ENCODE data around the gene OR51D1.

The OR51D1 gene, protein sequence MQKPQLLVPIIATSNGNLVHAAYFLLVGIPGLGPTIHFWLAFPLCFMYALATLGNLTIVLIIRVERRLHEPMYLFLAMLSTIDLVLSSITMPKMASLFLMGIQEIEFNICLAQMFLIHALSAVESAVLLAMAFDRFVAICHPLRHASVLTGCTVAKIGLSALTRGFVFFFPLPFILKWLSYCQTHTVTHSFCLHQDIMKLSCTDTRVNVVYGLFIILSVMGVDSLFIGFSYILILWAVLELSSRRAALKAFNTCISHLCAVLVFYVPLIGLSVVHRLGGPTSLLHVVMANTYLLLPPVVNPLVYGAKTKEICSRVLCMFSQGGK

DNA sequence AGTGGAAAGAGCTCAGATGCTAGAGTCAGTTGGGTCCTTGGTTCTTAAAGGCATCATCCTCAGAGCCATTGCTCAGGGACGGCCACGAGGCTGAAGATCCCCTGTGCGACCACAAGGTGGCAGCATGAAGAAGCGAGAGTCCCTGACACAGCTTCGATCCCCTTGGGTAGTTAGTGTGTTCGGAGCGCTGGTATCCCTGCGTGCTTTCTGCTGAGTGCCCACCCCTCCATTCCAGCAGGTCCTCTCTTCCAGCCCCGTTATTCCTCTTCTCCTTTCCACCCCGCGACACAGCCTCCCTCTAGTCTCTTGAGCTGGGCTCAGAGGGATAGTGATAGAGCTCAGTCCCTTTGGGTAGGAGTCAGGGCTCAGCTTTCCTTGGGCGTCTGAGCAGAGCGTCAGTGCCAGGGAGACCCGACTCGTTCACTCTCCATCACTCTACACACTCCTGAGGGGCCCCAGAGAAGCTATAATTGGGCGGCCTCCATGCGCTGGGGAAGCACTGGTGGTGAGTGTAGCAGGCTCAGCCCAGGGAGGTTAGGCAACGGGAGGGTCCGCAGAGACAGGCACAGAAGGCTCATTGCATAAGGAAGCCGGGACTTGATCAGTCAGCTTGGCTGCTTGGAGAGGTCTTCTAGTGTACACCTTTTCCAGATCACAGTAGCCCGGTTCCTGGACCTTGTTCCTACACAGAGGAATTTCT lies at the start of gene OR51D1:
Gene OR51D1, plus strand, starts transcription at position 516 of the 700 bp plus-strand sequence. CDS start 2,314 bp downstream, outside the sequence.
- DNase-seq (ENCODE audit: low read depth in 2 of 2), result peak; percentile 34 to 50

DNA sequence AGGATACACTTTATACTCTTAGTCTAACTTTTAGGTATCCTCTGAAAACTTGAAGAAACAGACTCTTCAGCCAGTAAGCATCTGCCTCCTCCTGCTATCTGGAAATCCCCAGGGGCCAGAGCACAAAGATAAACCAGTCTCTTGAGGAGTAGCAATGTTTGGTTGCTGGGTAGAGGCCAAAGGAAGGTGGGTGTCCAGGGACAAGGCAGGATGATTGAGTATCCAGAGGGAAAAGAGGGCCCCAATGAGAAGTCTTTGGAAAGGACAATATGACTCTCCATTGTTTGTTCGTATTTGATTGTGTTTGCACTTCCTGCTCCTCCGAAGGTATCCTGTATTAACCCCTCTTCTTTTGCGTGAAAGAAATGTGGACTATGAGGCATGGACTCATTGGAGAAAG lies 48.3 kb upstream of the OR51D1 start:
- DNase-seq (ENCODE audit: low read depth in 2 of 2), result no peak

DNA sequence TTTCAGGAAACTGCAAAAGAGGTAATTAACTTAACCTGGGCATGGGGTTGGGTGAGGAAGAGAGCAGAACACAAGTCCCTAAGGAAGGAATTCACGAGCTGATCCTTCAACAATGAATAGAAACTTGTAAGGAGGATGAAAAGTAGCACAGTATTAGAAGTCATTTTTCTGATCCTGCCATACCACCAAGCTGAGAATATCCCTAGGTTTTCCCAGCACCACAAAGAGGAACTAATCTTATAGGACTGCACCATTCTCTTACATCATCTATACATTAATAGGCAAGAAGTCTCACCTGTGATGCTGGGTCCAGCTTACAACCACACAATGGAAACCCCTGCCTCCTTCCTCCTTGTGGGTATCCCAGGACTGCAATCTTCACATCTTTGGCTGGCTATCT lies 43.5 kb upstream of the OR51D1 start, which contains the start of gene OR52I1:
Gene OR52I1, plus strand, starts transcription at position 301 of the 400 bp plus-strand sequence. Its CDS starts 0 bp downstream, at position 301.
- DNase-seq (ENCODE audit: low read depth in 2 of 2), result no peak

DNA sequence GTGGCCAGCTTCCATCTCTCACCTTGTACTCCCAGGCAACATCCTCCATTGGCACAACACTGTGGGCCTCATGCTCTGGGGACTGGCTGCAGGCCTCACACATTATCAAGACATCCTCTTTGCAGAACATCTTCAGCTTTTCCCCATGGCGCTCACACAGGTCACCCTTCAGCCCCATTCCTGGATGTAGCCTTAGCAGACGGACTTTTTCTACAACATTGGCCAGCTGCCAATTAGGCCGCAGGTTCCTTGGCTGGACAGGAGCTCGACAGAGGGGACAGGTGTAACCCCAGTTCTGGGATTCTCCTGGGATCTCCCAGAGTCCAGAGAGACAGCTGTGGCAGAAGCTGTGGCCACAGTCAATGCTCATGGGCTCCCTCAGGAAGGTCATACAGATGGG lies 32.2 kb upstream of the OR51D1 start:
- no peak for DNase-seq (ENCODE audit: low read depth in 2 of 2)

DNA sequence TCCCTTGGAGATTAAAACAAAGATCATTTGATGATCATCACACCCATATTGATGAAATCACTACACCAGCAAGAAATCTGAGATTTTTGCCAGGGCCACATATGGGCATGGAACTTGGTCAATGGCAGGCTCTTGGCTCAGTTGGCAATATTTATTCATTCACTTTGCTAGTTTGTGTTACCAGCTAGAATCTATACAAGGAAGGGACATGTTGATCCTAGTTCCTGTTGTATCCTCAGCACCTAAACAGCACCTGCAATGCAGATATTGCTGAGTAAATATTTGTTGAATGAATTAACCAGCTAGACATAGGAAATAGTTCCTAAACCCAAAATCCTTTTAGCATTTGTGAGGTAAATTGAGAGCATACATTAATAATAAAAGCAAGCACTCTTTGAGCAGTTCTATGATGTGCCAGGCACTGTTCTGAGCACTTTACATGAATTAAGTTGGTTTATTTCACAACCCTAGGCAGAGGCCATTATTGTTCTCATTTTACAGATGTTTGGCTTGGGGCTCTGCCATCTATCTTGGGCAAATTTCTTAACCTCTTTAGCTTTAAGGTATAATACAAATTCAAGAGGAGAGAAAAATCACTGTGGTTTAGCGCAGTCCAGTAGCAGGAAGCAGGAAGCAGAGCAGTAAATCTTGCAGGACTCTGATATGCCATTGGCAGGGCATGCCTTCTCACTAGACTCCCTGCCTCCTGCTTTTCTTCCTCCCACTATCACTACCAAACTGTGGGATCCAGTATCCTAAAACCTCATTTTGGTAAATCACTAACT lies 30.9 kb upstream of the OR51D1 start:
- no peak for DNase-seq (ENCODE audit: low read depth in 2 of 2)

DNA sequence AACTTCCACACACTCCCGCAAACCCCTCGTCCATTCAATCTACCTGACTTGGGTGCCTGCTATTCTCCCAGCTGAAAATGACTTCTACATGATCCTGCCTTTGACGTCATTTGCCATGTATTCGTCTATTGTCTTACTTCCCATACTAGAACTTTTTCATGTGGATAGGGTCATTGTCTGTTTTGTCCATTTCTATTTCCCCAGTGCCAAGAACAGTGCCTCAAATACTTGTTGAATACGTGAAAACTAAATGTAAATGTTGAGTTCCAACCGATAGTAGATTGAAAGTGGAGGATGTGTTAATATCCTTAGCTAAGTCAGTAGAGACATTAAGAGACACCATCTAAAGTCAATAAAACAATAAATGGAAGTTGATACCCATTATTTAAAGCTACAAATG lies 30.2 kb upstream of the OR51D1 start:
- no peak for DNase-seq (ENCODE audit: low read depth in 2 of 2)

DNA sequence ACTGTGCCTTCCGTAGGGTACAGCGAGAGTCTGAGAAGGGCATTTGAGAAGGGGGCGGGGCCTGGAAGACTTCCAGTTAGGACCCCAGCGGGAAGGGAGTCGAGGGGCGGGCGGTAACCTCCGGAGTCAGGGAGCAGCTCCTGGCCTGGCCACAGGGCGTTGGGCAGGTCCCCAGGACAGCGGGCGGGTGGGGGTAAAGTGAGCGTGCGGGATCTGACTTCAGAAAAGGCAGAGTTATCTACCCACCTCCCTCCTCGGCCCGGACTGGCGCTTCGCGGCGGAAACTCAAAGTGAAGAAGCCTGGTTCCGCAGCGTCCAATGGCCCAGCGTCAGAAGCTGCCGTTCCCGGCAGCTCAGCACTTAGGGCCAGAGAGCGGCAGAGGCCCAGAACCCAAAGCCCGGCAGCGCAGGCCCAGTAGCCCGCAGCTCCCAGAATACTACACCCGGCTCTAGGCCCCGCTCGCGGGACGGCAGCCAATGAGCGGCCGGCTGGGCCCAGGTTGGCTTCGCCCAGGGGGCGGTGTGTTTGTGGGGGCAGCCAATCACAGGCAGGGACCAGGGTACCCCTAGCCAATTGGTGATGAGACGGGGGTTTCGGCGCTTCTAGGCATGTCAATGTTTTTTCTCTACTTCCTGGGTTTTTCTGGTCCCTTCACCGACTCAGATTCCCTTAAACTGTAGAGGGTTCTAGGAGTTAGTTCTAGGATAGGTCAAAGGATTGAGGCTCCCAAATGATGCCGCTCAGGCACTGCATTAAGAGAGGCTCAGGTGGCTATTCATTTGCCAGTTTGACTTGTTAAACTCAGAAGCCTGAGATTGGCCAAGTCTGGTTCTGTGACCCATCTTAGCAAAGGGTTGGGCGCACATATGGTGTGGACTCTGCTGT lies 29.3 kb upstream of the OR51D1 start, which contains the start of gene TRIM68:
Gene TRIM68, minus strand, starts transcription at position 451 of the 886 bp plus-strand sequence. CDS start 2,727 bp downstream, outside the sequence.
- peak; percentile 81 to 86 for DNase-seq (ENCODE audit: low read depth in 2 of 2)

DNA sequence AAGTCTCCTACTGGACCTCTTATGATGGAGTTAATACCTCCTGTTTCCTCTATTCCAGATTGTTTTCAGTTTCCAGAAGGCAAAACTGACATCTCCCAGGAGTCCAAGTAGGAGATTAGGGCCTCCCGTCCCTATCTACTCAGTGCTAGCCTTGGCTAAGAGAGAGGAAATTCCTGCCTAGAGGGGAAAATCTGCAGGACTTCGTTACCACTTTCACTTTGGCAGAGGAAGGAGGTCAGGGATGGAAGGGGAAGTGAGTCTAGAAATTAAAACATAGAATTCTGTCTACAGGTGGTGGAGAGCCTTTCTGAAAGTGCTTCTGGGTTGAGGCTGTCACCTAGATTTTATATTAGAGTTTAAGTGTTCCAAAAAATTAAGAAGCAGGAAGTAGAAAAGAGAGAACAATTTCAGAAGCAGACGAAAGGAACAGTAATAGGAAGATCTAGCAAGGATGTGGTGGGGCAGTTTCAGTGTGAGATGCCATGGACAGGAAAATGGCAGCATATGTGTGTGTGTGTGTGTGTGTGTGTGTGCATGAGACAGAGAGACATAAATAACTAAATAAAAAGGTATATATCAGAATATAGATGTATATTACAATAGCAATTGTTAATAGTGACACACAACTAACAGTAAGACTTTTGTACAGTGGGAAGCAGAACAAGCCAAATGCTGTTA lies 26.9 kb upstream of the OR51D1 start:
- no peak for DNase-seq (ENCODE audit: low read depth in 2 of 2)

DNA sequence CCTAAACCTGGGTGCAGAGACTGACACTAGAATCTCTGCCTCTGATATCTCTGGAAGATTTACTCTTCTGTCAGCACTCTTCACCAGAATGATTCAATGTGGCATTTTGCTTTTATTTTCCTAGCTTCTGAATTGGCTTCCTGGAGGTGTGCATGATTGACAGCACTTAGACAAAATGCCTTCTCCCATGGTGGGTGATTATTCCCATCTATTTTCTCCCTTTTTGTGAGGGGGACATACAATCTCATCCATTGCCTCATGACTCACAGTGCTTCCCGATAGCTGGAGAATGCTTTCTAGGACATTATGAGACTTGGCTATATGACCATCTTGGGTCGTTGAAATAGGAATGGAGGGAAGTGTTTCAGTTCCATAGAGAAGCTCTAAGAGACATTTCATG lies 25.3 kb upstream of the OR51D1 start:
- no peak for DNase-seq (ENCODE audit: low read depth in 2 of 2)

DNA sequence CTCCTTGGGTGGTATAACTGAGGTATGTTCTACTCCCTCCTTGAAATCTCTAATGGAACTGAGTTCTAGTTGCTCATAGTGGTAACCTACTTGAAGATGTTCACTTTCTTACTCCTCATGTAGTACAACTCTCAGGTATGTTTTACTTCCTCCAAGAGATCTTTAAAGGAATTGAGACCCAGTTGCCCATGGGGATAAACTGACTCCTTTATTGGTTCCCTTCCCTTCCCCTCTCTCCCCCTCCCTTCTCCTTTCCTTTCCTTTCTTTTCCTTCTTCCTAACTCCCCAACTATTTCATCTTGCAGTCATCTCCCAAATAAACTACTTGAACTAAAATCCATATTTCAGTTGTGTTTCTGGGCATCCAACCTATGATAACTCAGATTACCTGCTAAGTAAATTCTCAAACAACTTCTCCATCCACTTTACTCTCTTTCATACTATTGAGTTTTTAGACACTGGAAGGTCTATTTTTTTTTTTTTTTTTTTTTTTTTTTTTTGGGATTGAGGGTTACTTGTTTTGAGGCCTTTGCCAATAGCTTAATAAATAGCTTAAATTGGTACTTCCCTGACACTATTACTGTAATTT lies 21.3 kb upstream of the OR51D1 start:
- DNase-seq (ENCODE audit: low read depth in 2 of 2), result no peak

DNA sequence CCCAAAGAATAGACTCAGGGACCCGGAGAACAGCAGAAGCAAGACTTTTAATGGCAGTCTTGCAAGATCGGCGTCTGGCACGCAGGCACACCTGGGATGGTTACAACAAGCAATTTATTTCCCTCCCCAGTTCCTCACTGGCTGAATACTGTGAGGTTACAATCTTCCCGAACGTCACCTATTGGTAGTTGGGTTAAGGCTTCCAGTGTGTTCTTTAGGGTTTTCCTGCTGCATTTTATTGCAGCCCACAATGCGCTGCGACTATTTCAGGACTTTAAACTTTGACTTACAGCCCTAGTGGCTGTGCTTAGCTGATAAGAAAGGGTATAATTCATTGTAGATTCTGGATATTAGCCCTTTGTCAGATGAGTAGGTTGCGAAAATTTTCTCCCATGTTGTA lies 17.8 kb upstream of the OR51D1 start:
- no peak for DNase-seq (ENCODE audit: low read depth in 2 of 2)

DNA sequence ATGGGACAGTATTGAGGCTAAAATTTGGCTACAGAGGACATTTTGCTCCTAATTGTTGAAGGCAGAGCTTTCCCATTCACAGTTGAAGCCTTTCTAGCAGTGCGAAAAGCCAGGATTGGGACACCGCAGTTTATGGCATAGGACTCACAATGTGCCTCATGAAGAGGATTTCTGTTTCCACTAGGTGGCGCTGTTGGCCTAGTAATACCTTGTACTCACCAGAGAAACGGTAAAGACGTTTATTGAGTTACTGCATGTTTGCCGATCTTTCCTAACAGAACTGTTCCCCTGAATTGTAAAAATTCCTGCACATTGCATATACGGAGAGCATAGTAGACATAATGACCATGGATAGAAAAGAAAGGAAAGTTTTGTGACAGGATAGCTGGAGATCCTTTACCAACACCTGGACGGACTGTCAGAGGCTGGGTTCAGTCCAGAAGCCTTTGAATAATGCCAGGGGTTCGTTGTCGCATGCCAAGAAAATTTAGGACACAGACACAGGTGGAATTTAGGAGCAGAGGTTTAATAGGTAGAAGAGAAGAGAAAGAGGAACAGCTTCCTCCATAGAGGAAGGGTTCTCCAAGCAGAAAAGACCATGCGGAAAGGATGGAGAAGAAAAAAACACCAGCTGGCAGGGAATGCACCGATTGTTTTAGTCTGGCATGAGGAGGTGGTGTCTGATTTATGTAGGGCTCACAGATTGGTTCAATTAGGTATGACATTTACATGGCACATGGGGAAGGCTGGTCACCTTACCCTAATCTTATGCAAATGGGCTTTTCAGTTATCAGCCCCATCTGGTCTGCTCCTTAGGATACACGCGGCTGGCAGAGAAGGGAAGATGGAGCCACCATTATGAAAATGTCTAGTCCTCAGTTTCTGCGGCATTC lies 10.8 kb upstream of the OR51D1 start:
- DNase-seq (ENCODE audit: low read depth in 2 of 2), result no peak

DNA sequence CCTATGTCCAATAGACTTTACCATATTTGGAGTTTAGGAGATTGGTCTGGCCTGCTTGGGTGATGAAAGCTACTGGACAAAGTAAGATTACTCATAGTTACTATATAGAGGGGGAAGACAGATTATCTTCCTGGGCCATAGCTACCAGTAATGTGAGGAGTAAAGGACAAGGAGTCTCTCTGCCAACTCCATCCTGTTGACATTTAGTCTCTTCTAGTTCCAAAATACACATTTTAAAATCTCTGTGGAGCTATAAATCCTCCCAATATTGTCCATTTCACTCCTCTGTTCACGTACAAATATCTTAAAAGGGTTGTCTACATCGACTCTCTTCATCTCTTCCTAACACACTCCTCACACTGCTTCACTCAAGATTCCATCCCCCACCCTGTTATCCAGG lies 1.1 kb upstream of the OR51D1 start:
- no peak for DNase-seq (ENCODE audit: low read depth in 2 of 2)

DNA sequence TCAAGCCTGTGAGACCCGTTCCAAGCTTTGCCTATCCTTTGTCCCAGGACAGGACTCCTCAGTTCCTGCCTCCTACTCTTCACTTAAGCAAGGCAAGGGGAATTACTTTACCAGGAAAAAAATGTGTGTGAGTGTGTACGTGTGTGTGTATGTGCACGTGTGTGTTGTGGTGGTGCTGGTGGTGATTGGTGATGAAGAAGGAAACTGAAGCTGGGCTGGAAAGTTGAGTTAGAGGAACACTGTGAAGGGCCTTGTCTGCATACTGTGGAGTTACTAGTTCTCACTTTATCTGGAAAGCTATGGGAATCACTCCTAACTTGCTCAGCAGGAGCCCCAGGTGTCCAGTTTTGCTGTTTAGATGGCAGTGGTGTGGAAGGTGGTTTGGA lies 378 bp downstream of the OR51D1 start:
- DNase-seq (ENCODE audit: low read depth in 2 of 2), result no peak

DNA sequence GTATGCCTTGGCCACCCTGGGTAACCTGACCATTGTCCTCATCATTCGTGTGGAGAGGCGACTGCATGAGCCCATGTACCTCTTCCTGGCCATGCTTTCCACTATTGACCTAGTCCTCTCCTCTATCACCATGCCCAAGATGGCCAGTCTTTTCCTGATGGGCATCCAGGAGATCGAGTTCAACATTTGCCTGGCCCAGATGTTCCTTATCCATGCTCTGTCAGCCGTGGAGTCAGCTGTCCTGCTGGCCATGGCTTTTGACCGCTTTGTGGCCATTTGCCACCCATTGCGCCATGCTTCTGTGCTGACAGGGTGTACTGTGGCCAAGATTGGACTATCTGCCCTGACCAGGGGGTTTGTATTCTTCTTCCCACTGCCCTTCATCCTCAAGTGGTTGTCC lies 2.7 kb downstream of the OR51D1 start:
- DNase-seq (ENCODE audit: low read depth in 2 of 2), result no peak

DNA sequence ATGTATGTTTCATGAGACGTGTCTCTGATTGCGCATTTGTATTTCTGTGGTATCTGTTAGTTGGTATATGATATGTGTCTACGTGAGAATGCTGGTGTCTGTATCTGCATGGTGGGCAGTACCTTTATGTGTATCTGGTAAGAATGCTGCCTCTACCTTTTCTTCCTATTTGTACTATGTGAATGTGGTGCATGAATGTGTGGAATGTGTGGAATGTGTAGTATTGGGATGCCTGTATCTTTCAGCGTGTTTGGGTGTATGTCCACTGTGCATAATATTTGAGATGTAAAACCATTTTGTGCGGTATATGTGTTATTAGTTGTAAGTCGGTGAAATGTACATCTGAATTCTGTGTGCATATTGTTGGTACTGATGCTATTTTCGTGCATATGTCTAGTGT lies 4.2 kb downstream of the OR51D1 start:
- no peak for DNase-seq (ENCODE audit: low read depth in 2 of 2)

DNA sequence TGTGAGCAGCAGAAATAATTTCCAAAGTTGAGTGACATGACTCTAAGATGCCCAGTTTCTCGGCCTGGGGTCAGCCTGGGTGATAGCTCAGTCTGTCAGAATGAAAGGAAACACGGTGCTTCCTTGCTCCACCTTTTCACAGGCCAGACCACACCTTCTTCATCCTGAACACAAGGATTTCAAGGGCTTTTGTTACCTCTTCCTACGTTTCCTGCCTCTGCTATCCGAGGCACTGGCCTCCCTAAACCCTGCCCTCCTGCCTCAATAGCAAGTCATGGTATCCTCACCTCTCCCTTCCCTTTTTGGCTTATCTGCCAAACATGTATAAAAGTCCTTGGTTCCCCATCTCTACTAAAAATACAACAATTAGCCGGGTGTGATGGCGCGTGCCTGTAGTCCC lies 4.8 kb downstream of the OR51D1 start:
- no peak for DNase-seq (ENCODE audit: low read depth in 2 of 2)

DNA sequence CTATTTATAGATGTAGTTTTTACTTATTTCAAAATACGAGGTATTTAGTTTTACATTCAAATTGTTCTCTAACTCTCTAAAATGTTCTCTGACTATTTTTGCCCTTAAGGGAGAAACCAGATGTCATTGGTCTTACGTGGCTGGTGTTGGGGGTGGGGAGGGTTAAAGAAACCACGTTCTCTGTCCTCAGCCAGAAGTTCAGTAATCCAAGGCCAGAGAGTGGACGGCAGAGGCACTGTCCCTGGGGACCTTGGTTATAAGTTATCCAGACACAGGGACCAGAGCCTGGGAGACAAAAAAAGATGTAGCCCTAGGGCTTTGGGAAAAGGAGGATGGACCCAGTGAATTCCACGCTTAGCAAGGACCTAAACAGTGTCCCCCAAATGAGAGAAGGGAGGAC lies 5.8 kb downstream of the OR51D1 start:
- no peak for DNase-seq (ENCODE audit: low read depth in 2 of 2)

DNA sequence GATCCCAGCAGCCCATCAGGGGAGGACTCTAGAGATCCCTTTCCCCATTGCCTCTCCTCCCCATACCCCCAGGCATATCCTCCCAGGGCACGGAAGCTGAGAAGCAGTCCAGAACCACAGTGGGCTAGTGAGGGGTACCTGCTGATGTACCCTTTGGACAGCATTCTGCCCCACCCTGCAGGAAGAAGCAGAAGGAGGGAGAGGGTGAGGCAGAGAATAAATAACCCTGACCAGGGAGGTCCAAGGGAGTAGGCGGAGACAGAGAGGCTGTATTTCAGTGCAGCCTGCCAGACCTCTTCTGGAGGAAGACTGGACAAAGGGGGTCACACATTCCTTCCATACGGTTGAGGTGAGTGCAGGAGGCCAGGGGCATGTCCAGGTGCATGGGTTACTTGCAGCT lies 6.4 kb downstream of the OR51D1 start, which contains the start of gene OR51E1:
Gene OR51E1, plus strand, starts transcription at position 301 of the 400 bp plus-strand sequence. CDS start 8,545 bp downstream, outside the sequence.
- no peak for DNase-seq (ENCODE audit: low read depth in 2 of 2)

Measured in stimulated activated CD4-positive, alpha-beta T cell treated with anti-CD3 and anti-CD28 coated beads, Interleukin-1b, Interleukin-23, amount 100 ng/mL, for 1 hour (primary cell).